HEK293T (cell line): ENCODE results near the gene EFR3B.
"Not testable (repeated sequence)": the region's sequence is repeated elsewhere in the genome, so short reads cannot be mapped to it uniquely, and the experiment has no call there.

ENCODE experiments used
- CTCF ChIA-PET: fragments of 350-600 bp; formaldehyde crosslinking; extraction: SDS; loops from one replicate; lab custom pipeline; 2021; ENCODE audit warnings: antibody characterized with exemption, inconsistent platforms; lab: Yijun Ruan, JAX
- POLR2A ChIA-PET: fragments of 350-600 bp; formaldehyde crosslinking; extraction: SDS; loops from one replicate; lab custom pipeline; 2020; ENCODE audit warnings: antibody characterized with exemption, inconsistent platforms; lab: Yijun Ruan, JAX
- DNase-seq: peaks from one replicate; pipeline ENCODE4 v3.0.0; 2012; ENCODE audit warnings: mixed read lengths; ENCODE audit errors: extremely low spot score
- ARNT ChIP-seq: fragments of 450-650 bp; IDR thresholded peaks from 2 replicates; pipeline ENCODE4 v1.6.1; 2017; ENCODE audit warnings: mild to moderate bottlenecking
- BHLHE40 ChIP-seq: fragments of 450-650 bp; IDR thresholded peaks from 2 replicates; pipeline ENCODE4 v1.6.1; 2016; ENCODE audit warnings: mild to moderate bottlenecking, moderate library complexity, borderline replicate concordance
- CTBP1 ChIP-seq: fragments of 450-650 bp; IDR thresholded peaks from 2 replicates; pipeline ENCODE4 v1.6.1; 2016; ENCODE audit warnings: borderline replicate concordance
- ELF4 ChIP-seq: fragments of 450-650 bp; IDR thresholded peaks from 2 replicates; pipeline ENCODE4 v1.6.1; 2017; ENCODE audit warnings: antibody characterized with exemption
- FOXA1 ChIP-seq: fragments of 450-650 bp; IDR thresholded peaks from 2 replicates; pipeline ENCODE4 v1.6.1; 2016; ENCODE audit warnings: mild to moderate bottlenecking
- FOXK2 ChIP-seq: fragments of 450-650 bp; IDR thresholded peaks from 2 replicates; pipeline ENCODE4 v1.6.1; 2016; ENCODE audit warnings: mild to moderate bottlenecking
- FOXM1 ChIP-seq: fragments of 450-650 bp; IDR thresholded peaks from 2 replicates; pipeline ENCODE4 v1.6.1; 2017; ENCODE audit warnings: mild to moderate bottlenecking, borderline replicate concordance
- HDGF ChIP-seq: fragments of 450-650 bp; IDR thresholded peaks from 2 replicates; pipeline ENCODE4 v1.6.1; 2017; ENCODE audit warnings: antibody characterized with exemption, borderline replicate concordance
- L3MBTL2 ChIP-seq: fragments of 450-650 bp; conservative IDR thresholded peaks from 2 replicates; pipeline ENCODE4 v1.6.1; 2016; ENCODE audit warnings: mild to moderate bottlenecking
- LEF1 ChIP-seq: fragments of 450-650 bp; IDR thresholded peaks from 2 replicates; pipeline ENCODE4 v1.6.1; 2017; ENCODE audit warnings: mild to moderate bottlenecking, borderline replicate concordance
- NFRKB ChIP-seq: fragments of 450-650 bp; IDR thresholded peaks from 2 replicates; pipeline ENCODE4 v1.6.1; 2016; ENCODE audit warnings: mild to moderate bottlenecking, moderate library complexity
- SP1 ChIP-seq: fragments of 450-650 bp; IDR thresholded peaks from 2 replicates; pipeline ENCODE4 v1.6.1; 2017
- SUZ12 ChIP-seq: fragments of 450-650 bp; IDR thresholded peaks from 2 replicates; pipeline ENCODE4 v1.6.1; 2016; ENCODE audit warnings: mild to moderate bottlenecking
- TARDBP ChIP-seq: fragments of 450-650 bp; IDR thresholded peaks from 2 replicates; pipeline ENCODE4 v1.6.1; 2016
- ZNF384 ChIP-seq: fragments of 450-650 bp; IDR thresholded peaks from 2 replicates; pipeline ENCODE4 v1.6.1; 2016
- TF ChIP-seq, protein P1 (sequence below): fragments of 450-650 bp; IDR thresholded peaks from 2 replicates; pipeline ENCODE4 v1.6.1; 2016

The EFR3B gene

DNA sequence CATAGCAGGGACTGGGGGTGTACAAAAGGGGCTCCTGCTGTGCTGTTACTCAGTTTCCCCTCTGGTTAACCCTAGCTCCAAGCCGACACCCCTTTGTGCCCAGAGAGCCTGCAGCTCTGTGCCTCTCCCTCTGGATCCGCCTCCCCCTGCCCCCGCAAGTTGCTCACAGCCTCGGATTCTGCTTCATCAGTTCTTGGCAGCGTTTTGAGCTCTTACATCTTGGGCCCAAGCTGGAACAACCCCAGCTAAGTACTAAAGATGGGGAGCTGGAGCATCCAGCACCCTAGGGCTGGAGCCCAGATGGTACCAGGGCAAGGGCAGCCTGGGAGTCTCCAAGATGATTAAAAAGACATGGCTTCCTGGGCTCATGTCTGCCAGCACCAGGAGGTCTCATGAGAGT lies 85.8 kb downstream of the EFR3B start:
- ChIA-PET POLR2A (interaction anchor here (0.6 to 1.4 kb wide), 3 partner anchors 145 to 155 kb away, joined by 3 to 4 read pairs (median 3); no protein-coding TSS in a partner anchor), CTCF (interaction anchor here (0.6 to 1.0 kb wide), 2 partner anchors 20 to 152 kb away, joined by 5 to 6 read pairs; no protein-coding TSS in a partner anchor)
- DNase-seq, result no peak
- TF ChIP-seq TARDBP, result no peak
- TF ChIP-seq SUZ12, result no peak
- TF ChIP-seq FOXM1, result no peak
- TF ChIP-seq CTBP1, result no peak
- no peak for TF ChIP-seq FOXK2
- no peak for TF ChIP-seq FOXA1
- TF ChIP-seq BHLHE40, result no peak
- TF ChIP-seq HDGF, result no peak
- TF ChIP-seq, protein P1, sequence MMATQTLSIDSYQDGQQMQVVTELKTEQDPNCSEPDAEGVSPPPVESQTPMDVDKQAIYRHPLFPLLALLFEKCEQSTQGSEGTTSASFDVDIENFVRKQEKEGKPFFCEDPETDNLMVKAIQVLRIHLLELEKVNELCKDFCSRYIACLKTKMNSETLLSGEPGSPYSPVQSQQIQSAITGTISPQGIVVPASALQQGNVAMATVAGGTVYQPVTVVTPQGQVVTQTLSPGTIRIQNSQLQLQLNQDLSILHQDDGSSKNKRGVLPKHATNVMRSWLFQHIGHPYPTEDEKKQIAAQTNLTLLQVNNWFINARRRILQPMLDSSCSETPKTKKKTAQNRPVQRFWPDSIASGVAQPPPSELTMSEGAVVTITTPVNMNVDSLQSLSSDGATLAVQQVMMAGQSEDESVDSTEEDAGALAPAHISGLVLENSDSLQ, result no peak
- no peak for TF ChIP-seq LEF1
- no peak for TF ChIP-seq ELF4
- no peak for TF ChIP-seq SP1

- TF ChIP-seq, protein P1, result no peak
- TF ChIP-seq FOXA1 (no peak), SUZ12 (no peak), ARNT (no peak), NFRKB (no peak), ZNF384 (no peak), SP1 (no peak)
- no peak for DNase-seq
- ChIA-PET CTCF (interaction anchor here (0.7 to 2.8 kb wide), 6 partner anchors 9 to 302 kb away, joined by 3 to 32 read pairs (median 4); no protein-coding TSS in a partner anchor), POLR2A (interaction anchor here (1.2 to 1.9 kb wide), 2 partner anchors 154 to 157 kb away, joined by 5 to 12 read pairs; no protein-coding TSS in a partner anchor)
These were observed 88.1 kb downstream of the EFR3B start for GRCh38 chr2:25129901-25130520.

- POLR2A ChIA-PET, result no interaction called here
- no peak for TF ChIP-seq FOXA1
- TF ChIP-seq LEF1, result no peak
- TF ChIP-seq SP1, result no peak
- DNase-seq, result no peak
- CTCF ChIA-PET, result interaction anchor here (0.5 to 2.8 kb wide), 2 partner anchors 81 to 156 kb away, joined by 4 to 32 read pairs; no protein-coding TSS in a partner anchor
These were observed 89.3 kb downstream of the EFR3B start for GRCh38 chr2:25131253-25131566.

- CTCF ChIA-PET, result interaction anchor here (1.2 kb wide), 1 partner anchor 156 kb away, joined by 3 read pairs; no protein-coding TSS in a partner anchor
- no peak for TF ChIP-seq HDGF
- no peak for TF ChIP-seq SUZ12
- TF ChIP-seq NFRKB, result no peak
- no peak for TF ChIP-seq ELF4
- no peak for TF ChIP-seq FOXM1
- TF ChIP-seq CTBP1, result no peak
- no peak for TF ChIP-seq FOXA1
- no peak for TF ChIP-seq SP1
- no peak for TF ChIP-seq FOXK2
- TF ChIP-seq ARNT, result no peak
- TF ChIP-seq BHLHE40, result no peak
- DNase-seq, result no peak
- POLR2A ChIA-PET, result no interaction called here
These were observed 89.9 kb downstream of the EFR3B start for GRCh38 chr2:25131567-25132298.

- ChIA-PET POLR2A (no interaction called here), CTCF (interaction anchor here (1.2 kb wide), 1 partner anchor 157 kb away, joined by 3 read pairs; no protein-coding TSS in a partner anchor)
- TF ChIP-seq ARNT (no peak), L3MBTL2 (no peak), CTBP1 (no peak), SP1 (no peak), TARDBP (no peak), HDGF (no peak)
- no peak for DNase-seq
These were observed 90.4 kb downstream of the EFR3B start for GRCh38 chr2:25132299-25132635.

GRCh38 chr2:25132693-25133092 lies 90.8 kb downstream of the EFR3B start:
- POLR2A ChIA-PET, result no interaction called here
- CTCF ChIA-PET, result interaction anchor here (1.2 kb wide), 1 partner anchor 157 kb away, joined by 3 read pairs; no protein-coding TSS in a partner anchor
- DNase-seq, result no peak
- TF ChIP-seq FOXA1 (no peak), LEF1 (no peak), ELF4 (no peak)

- DNase-seq, POLR2A ChIA-PET: not testable (repeated sequence)
- CTCF ChIA-PET, result interaction anchor here (1.1 kb wide), 1 partner anchor 26 kb away, joined by 3 read pairs; no protein-coding TSS in a partner anchor
These were observed 98.7 kb downstream of the EFR3B start for GRCh38 chr2:25140535-25140934.
